Endodermal cell (in vitro differentiated cells): Measurements from ENCODE around the gene DLX1. TPM values are rescaled to one million over a fixed set of nuclear protein-coding genes. Genes with fewer than 3 reads are reported as not detected.
A peak's percentile ranks its signal among the peaks of the same experiment; 100 is the strongest.

Experiments used
- DNase-seq: peaks from one replicate; pipeline ENCODE4 v3.0.0-alpha.2; 2017
- H3K27ac ChIP-seq: 2 replicates; pipeline ENCODE4 v1.5.1; 2013; ENCODE audit warnings: mild to moderate bottlenecking, low read depth, low read length, moderate library complexity
- H3K27me3 ChIP-seq: 2 replicates; pipeline ENCODE4 v1.6.1; 2013; ENCODE audit warnings: mild to moderate bottlenecking, low read length, moderate library complexity; ENCODE audit not compliant: insufficient read depth, control insufficient read depth, poor library complexity, severe bottlenecking
- H3K36me3 ChIP-seq: 2 replicates; pipeline ENCODE4 v1.7.0; 2013; ENCODE audit warnings: mild to moderate bottlenecking, low read length, moderate library complexity; ENCODE audit not compliant: control insufficient read depth, insufficient read depth
- H3K4me1 ChIP-seq: one replicate; pipeline ENCODE4 v1.7.0; 2013; ENCODE audit warnings: low read length; ENCODE audit not compliant: control insufficient read depth, insufficient read depth
- H3K4me3 ChIP-seq: 2 replicates; pipeline ENCODE4 v1.5.1; 2013; ENCODE audit warnings: mild to moderate bottlenecking, low read length, moderate library complexity
- H3K9ac ChIP-seq: 2 replicates; pipeline ENCODE4 v1.6.1; 2013; ENCODE audit warnings: mild to moderate bottlenecking, low read length, moderate library complexity; ENCODE audit not compliant: poor library complexity, severe bottlenecking; ENCODE audit errors: extremely low read depth
- H3K9me3 ChIP-seq: 2 replicates; pipeline ENCODE4 v1.6.1; 2013; ENCODE audit warnings: mild to moderate bottlenecking, low read length, moderate library complexity; ENCODE audit not compliant: control insufficient read depth
- H3K27ac Mint-ChIP-seq: 2 replicates; pipeline ENCODE4 v1.8.0; 2020; ENCODE audit warnings: mixed read lengths
- H3K27me3 Mint-ChIP-seq: 2 replicates; pipeline ENCODE4 v1.8.0; 2021; ENCODE audit warnings: mild to moderate bottlenecking, mixed read lengths; ENCODE audit not compliant: insufficient read depth
- H3K36me3 Mint-ChIP-seq: 2 replicates; pipeline ENCODE4 v1.8.0; 2020; ENCODE audit warnings: low read depth, mixed read lengths
- H3K4me1 Mint-ChIP-seq: 2 replicates; pipeline ENCODE4 v1.8.0; 2020; ENCODE audit warnings: mixed read lengths
- H3K4me3 Mint-ChIP-seq: 2 replicates; pipeline ENCODE4 v1.8.0; 2020; ENCODE audit warnings: mild to moderate bottlenecking, moderate library complexity, mixed read lengths
- H3K9me3 Mint-ChIP-seq: 2 replicates; pipeline ENCODE4 v1.8.0; 2020; ENCODE audit warnings: mild to moderate bottlenecking, mixed read lengths
- WGBS, 2 experiments: methylation state at CpG; one replicate each; pipeline versions ENCODE4 v1.1.5 to v1.1.7; 2013; ENCODE audit warnings: missing lambda C conversion rate in 2 of 2, mixed read lengths in 1 of 2; ENCODE audit not compliant: insufficient coverage in 1 of 2, insufficient read length in 1 of 2; 5-methylcytosine and 5-hydroxymethylcytosine counted together
- total RNA-seq, 2 donors: library from RNA; stranded (reverse); fragmentation: NEBNext Ultra II Directional in 1 of 2; extraction: Animal tissue kit (Norgen Biotek cat#: 25700) in 1 of 2; gene quantifications; 2 replicates in 1 of 2; 3 replicates in 1 of 2; pipeline ENCODE4 v1.2.1, GENCODE V29; 2021
- TF ChIP-seq, protein P1 (sequence below): fragments of 200-600 bp; sonication (generic); conservative IDR thresholded peaks from 2 replicates; pipeline ENCODE4 v1.5.0; 2021; ENCODE audit warnings: antibody characterized with exemption, mild to moderate bottlenecking

The DLX1 gene
- total RNA-seq, 2 donors from 2014 or later, result not detected

DNA sequence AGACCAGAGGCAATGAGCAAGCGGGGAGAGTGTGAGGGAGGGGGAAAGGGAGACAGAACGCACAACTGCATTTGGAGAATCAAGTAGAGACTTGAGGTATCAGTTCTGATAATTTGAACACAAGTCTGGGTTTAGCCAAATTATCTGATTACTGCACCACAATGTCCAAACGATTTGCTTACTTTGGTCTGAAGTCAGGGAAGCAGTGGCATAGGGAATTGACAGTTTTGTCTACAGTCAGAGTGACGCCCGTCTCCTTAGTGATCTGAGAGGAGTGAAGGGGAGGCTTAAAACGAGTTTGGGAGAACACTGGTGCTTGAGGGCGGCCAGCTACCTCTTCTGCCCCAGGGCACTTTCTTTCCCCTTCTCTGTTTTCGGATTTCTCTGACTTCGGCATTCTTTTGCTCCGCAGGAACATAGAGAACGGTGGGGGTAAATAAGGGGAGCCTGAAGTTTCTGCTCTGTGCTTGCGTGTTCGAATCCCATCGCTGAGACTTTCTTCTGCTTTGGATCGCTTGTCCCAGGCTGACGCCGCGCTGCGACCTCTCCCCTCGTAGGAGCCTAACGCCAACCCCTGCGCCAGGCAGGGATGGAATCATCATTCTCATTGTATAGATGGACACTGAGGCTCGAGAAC is 20.3 kb downstream of the DLX1 start:
- peaks cover 82% of the 10 kb centered on the region for H3K27me3 ChIP-seq
- Mint-ChIP-seq H3K4me3 (peak overlapping the region; percentile 50), H3K9me3 (no peaks in the 10 kb centered on the region), H3K27ac (no peak overlapping the region), H3K27me3 (peaks cover 94% of the 10 kb centered on the region), H3K36me3 (no peaks in the 10 kb centered on the region), H3K4me1 (peaks cover 22% of the 10 kb centered on the region)
- no peak for DNase-seq
- no peaks in the 10 kb centered on the region for H3K36me3 ChIP-seq
- TF ChIP-seq, protein P1, sequence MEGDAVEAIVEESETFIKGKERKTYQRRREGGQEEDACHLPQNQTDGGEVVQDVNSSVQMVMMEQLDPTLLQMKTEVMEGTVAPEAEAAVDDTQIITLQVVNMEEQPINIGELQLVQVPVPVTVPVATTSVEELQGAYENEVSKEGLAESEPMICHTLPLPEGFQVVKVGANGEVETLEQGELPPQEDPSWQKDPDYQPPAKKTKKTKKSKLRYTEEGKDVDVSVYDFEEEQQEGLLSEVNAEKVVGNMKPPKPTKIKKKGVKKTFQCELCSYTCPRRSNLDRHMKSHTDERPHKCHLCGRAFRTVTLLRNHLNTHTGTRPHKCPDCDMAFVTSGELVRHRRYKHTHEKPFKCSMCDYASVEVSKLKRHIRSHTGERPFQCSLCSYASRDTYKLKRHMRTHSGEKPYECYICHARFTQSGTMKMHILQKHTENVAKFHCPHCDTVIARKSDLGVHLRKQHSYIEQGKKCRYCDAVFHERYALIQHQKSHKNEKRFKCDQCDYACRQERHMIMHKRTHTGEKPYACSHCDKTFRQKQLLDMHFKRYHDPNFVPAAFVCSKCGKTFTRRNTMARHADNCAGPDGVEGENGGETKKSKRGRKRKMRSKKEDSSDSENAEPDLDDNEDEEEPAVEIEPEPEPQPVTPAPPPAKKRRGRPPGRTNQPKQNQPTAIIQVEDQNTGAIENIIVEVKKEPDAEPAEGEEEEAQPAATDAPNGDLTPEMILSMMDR, result no peak
- peaks cover 5% of the 10 kb centered on the region for H3K4me1 ChIP-seq
- peak overlapping the region; percentile 73 for H3K4me3 ChIP-seq
- 22 to 28% methylated on average over 15 to 23 of the region's 23 CpGs for WGBS, 2 experiments
- H3K9ac ChIP-seq, result no peak overlapping the region
- no peak overlapping the region for H3K27ac ChIP-seq
- H3K9me3 ChIP-seq, result no peaks in the 10 kb centered on the region

DNA sequence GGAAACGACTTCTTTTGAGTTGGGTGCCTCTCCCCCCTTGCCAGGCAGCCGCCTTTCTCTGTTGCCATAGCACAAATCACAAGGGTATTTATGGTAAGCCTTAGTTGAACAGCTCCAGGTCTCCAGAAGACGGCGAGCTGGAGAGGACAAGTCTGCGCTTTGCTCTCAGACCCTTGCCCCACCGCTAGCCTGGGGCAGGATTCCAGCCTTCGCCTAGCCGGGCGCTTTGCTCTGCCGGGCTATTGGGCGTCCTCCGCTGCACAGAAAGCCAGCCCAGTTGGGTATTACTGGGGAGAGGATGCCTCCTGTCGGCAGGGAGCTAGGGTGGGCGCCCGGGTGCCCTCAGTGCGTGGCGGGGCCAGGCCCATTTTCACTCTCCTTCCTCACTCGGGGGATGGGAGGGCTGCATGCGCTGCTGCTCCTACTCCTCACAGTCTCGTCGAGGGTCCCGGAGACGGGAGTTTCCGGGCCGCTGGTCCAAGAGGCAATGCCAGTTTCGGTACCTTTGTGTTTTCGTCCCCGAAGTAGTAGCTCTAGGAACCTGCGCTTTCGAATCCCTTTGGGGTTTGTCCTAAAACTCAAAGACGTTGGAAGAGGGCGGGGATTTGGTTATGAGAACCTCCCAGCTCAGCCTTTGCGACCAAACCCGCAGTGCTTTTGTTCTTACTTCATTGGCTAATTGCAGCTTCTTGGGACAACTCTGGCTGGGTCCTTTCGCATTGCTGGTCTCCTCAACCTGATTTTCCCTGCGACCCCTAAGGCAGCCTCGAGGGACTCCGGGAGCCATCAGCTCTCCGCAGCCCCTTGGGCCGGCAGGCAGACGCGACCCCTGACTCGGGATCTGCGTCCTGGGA is 21.0 kb downstream of the DLX1 start:
- H3K36me3 ChIP-seq, result no peaks in the 10 kb centered on the region
- Mint-ChIP-seq H3K4me1 (peaks cover 17% of the 10 kb centered on the region), H3K9me3 (no peaks in the 10 kb centered on the region), H3K4me3 (peak overlapping the region; percentile 50), H3K27me3 (peaks cover 88% of the 10 kb centered on the region), H3K27ac (no peak overlapping the region), H3K36me3 (no peaks in the 10 kb centered on the region)
- H3K9ac ChIP-seq, result no peak overlapping the region
- TF ChIP-seq, protein P1, result peak; percentile 72
- peak overlapping the region; percentile 73 for H3K4me3 ChIP-seq
- peaks cover 5% of the 10 kb centered on the region for H3K4me1 ChIP-seq
- H3K27me3 ChIP-seq, result peaks cover 74% of the 10 kb centered on the region
- WGBS, 2 experiments, result 9 to 17% methylated on average over 31 to 44 of the region's 44 CpGs
- H3K9me3 ChIP-seq, result no peaks in the 10 kb centered on the region
- peak; percentile 90 for DNase-seq
- H3K27ac ChIP-seq, result no peak overlapping the region

DNA sequence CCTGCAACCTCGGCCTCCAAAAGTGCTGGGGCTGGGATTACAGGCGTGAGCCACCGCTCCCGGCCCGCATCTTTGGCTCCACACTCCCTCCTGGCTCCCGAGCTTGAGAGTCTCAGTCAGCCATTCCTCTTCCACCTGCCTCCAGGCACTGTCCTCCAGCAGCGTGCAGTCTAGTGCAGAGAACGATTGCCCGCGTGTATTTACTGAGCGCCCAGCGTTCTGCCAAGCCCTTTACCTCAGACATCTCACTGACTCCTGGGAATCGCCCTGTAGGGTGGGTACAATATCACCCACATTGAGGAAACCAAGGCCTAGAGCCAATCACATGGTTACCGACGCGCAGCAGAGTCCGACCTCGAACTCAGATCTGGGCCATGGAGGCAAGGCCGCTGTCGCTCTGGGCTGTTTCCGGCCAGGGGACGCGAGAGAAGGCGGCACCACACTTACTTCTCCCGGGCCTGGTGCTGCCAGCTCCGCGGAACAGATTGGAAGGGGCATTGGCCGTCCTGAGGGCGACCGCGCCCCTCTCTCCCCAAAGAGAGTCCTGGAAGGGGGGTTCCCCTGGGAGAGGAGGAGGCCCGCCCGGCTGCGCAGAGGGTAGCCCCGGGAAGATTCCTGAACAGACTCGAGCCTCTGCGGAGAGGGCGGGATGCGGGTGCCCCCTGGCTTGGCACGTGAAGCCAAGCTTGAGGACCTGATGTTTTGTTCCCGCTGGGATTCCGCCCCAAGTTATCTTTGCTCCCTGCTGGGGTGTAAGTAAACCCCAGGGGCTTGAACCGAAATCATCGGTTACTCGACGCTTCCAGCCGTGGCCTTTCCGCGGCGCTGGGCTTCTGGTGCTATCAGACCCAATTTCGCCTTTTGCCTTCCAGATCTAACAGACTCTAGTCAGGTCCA is 22.6 kb downstream of the DLX1 start:
- H3K36me3 Mint-ChIP-seq, result no peaks in the 10 kb centered on the region
- H3K27me3 Mint-ChIP-seq, result peaks cover 77% of the 10 kb centered on the region
- no peaks in the 10 kb centered on the region for H3K9me3 Mint-ChIP-seq
- DNase-seq, result peak; percentile 53
- Histone ChIP-seq H3K9me3 (no peaks in the 10 kb centered on the region), H3K27me3 (peaks cover 60% of the 10 kb centered on the region), H3K9ac (no peak overlapping the region), H3K36me3 (no peaks in the 10 kb centered on the region), H3K4me1 (no peaks in the 10 kb centered on the region), H3K4me3 (no peak overlapping the region), H3K27ac (no peak overlapping the region)
- no peak overlapping the region for H3K4me3 Mint-ChIP-seq
- 93 to 94% methylated on average over 33 to 51 of the region's 51 CpGs for WGBS, 2 experiments
- no peak overlapping the region for H3K27ac Mint-ChIP-seq
- H3K4me1 Mint-ChIP-seq, result peaks cover 10% of the 10 kb centered on the region
- TF ChIP-seq, protein P1, result no peak
